ENCODE measurements around the gene CD300LF.

The CD300LF gene

DNA sequence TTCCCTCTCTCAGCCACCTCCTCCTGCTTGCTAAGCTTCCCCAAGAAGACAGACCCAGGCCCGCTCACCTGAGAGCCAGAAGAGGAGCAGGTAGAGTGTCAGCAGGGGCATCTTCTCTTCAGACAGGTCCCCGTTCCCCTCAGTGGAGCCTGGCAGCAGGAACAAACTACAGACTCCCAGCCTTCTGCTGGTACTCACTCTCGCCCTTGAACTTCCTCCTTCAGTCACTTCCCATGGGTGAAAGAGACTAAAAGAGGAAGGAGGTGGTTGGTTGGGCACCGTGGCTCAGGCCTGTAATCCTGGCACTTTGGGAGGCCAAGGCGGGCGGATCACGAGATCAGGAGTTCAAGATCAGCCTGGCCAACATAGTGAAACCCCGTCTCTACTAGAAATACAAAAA is at the start of gene CD300LF:
TSS of gene CD300LF (minus strand) at position 168 of the 400 bp plus-strand sequence. CDS start at position 111, 57 bp downstream.
- peak; percentile 55 for DNase-seq

DNA sequence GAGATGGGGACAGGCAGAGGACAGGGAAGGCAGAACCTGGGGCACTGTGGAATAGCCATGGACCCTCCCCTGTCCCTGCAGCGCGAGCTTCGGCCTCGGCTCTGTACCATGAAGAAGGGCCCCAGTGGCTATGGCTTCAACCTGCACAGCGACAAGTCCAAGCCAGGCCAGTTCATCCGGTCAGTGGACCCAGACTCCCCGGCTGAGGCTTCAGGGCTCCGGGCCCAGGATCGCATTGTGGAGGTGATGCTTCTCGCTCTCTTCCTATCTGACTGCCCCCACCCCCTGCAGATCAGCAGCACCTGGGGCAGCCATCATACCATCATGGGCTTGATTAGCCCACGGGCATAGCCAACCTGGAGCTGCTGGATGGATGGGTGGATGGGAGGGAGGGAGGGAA is 49.2 kb upstream of the CD300LF start:
- no peak for DNase-seq

DNA sequence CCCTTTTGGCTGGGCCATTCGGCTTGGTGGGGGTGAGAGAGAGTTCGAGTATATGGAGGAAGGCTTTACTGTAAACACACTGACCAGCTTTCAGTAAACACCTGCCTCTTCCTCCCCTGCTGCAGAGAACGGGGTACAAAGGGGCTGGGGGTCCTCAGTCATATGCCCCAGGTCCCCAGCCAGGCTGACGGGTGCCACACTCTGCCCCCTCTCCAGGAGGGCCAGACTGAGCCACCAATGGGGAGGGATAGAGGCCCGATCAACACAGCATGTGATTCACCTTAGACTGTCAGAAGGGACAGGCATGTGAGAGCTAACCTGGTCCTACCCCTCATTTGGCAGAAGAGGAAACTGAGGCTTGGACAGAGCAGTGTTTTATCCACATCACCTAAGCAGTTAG is 48.7 kb upstream of the CD300LF start:
- no peak for DNase-seq

DNA sequence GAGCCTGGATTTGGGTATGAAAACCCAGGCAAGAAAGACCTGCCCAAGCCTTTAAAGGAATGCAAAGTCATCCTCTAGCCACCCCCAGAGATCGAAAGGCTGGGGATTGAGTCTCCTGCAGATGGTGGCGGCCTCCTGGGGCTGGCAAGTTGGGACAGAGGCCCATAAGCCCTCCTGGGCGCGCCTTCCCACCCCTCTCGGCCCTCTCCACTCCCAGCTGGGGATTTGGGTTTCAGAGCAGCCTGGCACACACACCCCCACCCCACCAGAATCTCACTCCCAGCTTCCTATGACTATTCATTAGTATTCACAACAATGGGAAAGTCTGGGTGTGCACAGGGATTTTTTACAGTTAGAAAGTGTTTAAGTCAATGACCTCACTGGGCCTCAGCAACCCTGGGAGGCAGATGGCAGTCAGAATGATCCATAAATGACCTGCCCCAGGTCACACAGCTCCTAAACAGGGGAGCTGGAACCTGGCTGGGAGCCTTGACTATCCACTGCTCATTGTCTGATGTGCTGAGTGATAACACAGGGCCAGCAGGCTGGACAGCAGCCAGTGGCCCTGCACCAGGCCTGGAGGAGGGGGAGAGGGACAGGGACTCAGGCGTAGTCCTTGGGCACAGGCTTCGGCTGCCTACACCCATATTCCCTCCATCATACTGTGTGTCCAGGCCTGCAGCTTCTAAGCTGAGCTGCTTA is 47.8 kb upstream of the CD300LF start:
- DNase-seq, result no peak

DNA sequence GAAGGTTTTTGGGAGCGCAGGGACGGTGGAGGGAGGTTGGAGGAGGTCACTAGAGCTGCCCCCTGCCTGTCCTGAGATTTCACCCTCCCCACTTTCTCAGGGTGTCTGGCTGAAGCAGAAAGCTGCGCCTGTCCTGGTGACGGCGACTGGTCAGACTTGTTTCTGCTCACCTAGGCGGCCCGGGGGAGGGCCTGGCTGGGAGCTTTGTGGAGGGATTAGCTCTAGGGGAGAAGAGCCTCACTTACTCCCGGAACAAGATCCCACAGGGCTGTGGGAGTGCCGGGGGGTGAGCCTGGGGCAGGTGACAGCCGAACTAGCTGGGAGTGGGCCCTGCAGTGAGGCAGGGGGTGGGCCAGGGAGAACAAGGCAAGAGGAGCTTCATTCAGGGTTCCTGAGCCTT is 47.2 kb upstream of the CD300LF start:
- DNase-seq, result no peak

DNA sequence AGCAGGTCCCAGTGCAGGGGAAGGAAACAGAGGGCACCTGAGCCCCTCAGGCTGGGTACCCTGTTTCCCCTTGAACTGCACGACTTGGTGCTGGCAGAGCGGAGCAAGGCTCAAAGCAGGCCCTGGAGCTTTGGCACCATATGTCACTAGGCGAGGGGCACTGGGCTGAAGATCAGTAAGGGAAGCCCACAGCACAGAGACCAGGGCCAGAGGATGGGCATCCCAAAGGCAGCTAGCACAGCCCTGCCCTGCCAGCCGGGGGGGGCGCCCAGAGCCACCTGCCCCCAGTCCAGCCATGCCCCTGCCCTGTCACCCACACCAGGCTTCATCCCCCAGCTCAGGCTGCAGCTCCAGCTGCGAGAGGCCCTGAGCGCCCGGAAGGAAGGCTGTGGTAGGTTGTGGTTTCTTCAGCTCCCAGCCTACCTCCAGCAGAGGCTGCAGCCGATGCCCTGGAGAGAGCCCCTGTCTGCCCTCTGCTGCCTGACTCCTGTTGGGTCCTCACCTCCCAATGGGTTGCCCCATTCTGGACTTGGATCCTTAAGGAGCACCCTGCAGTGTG is 46.6 kb upstream of the CD300LF start:
- DNase-seq, result peak; percentile 61

DNA sequence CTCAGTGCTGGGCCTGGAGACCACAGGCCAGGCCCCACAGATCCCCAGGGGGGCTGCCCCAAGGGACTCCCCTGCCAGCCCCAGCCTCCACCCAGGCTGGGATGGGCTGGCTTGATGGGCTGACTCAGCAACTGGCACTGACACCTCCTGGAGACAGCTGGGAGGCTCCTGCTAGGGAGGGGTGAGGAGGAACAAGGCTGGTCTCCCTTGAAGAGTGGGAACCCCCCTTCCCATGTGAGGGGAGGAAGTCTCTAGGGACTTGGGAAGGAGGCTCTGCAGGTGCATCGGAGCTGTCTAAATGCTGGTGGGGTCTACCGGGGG is 46.1 kb upstream of the CD300LF start:
- DNase-seq, result no peak

DNA sequence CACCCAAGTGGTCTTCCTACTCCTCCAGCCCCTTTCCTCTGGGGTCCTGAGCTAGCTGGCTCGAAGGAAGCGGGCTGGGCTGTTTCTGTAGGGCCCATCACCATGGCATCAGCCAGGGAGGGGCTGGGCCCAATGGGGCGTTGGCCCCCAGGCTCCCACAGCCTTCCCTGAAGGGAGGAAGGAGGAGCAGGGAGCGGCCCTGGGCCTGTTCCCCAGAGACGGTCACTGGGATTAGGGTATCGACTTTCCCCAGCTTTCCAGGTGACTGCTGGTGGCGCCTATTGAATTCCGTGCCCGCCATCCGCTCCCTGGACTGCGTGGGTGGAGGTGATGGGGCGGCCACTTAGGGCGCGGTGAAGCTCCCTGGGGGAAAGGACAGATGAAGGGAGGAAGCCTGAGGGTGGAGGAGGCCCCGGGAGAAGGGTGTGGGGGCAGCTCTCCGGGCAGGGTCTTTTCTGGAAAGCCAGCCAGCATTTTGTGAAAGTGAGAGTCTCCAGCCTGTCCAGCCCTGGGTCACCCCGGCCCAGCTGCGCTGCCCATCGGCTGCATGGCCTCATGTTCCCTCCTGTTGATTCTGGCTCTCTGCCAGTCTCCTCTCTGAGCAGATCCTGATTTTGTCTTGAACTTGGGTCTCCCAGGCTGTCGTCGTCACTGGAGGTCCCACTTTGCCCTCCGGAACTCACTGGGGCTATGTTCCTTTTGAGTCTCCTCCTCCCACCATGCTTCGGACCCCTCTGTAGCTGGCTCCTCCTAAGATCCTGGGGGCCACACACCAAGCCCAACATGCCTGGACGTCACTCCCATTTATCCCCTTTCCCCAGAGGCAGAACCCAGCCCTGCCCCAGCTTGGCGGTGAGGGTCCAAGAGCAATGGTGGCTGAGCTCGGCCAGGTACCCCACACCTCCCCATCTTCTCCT is 45.5 kb upstream of the CD300LF start:
- DNase-seq, result no peak

DNA sequence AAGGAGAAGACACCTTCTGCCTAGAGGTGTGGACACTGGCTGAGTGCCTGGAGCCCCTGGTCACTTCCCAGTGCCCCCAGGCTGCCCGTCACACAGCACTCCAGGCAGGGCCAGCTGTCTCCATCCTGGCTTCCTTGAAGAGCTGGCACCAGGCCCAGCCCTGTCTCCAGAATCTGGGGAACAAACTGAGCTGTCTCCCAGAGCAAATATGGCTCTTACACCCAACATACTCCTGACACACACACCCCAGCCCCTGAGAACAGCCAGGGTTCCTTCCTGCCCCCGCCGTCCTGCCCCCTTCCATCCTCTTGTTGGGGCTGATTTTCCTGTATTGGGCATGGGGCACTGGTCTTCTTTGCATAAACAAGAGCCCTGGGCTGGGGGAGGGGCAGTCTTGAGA is 44.8 kb upstream of the CD300LF start:
- DNase-seq, result no peak

DNA sequence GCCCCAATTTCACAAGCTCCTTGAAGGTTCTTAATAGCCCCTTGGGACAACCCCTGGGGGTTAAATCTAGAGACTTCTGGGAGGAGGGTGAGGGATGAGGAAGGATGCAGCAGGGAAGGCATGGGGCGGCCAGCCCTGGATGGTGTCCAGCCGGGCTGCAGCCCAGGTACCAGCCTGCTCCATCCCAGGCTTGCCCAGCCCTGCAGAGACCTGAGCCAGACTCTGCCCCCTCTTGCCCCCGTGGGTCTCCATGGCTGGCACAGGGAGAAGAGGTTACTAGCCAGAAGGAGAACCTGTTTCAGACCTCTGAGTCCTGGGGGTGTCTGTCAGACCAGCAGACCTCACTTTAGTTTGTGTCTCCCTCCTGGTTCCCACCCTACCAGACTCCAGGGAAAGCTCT is 44.2 kb upstream of the CD300LF start:
- no peak for DNase-seq

DNA sequence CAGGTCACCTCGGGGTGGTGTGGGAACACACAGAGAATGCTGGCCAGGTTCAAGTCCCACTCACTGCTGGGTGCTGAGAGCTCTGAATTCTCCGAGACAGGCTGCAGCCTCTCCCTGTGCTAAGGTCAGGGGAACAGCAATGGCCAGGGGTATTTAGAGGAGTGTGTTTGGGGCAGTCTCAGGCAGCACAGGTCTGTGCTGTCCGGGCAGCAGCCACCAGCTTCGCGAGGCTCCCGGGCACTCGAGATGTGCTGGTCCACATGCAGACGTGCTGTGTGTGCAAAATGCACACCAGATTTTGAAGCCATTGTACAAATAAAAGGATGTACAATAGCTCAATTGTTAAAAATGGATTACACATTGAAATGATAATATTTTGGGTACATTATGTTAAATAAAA is 42.8 kb upstream of the CD300LF start:
- no peak for DNase-seq

DNA sequence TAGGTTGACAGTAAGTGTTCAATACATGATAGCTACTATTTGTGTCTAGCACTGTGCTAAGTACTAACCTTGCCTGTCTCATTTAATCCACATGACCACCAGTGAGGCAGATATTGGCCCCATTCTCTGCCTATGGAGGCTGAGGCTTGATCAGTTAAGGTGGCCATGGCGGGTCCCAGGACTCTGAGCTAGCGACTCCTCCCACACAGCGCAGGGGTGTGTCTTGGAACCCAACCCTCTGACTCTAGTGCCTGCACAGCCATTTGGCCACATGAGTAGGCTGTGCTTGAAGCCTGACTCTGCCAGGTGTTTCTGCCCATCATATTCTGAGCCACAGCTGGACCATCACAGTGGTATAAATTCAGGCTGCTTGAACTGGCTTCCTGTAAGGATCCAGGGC is 42.1 kb upstream of the CD300LF start:
- DNase-seq, result no peak

DNA sequence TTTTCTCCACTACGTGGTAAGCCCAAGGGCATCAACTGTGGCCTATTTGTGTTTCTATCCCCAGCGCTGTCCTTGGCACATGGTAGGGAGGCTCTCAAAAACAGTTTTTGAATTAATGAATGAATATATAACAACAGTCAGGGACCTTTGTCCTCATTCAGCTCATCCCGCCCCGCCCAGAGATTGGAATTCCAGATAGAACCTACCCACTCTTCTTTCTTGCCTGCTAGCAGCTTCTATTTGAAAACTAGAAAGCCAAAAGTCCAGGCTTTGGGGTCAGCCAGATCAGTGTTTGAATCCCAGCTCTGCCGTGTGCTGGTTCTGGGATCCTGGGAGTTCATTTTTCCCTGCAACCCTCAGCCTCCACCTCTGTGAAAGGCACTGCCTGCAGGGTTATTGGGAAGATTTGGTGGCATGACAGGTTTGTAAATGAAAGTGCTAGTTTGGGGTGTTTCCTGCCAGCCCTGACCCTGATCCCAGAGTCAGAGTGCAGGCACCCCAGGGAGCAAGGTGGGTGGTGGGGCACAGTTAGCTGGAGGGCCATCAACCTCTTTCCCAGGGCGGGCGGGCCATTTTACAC is 40.2 kb upstream of the CD300LF start:
- DNase-seq, result no peak

DNA sequence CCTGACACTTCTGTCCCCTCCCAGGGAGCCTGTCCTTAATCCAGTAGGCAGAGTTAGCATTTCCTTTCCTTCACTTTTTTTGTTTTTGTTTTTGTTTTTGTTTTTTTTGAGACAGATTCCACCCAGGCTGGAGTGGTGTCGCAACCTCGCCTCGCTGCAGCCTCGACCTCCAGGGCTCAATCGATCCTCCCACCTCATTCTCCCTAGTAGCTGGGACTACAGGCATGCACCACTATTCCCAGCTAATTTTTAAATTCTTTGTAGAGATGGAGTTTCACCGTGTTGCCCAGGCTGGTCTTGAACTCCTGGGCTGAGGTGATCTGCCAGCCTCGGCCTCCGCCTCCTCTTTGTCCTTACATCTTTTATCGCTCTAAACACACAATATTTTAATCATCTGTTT is 39.7 kb upstream of the CD300LF start:
- DNase-seq, result no peak

DNA sequence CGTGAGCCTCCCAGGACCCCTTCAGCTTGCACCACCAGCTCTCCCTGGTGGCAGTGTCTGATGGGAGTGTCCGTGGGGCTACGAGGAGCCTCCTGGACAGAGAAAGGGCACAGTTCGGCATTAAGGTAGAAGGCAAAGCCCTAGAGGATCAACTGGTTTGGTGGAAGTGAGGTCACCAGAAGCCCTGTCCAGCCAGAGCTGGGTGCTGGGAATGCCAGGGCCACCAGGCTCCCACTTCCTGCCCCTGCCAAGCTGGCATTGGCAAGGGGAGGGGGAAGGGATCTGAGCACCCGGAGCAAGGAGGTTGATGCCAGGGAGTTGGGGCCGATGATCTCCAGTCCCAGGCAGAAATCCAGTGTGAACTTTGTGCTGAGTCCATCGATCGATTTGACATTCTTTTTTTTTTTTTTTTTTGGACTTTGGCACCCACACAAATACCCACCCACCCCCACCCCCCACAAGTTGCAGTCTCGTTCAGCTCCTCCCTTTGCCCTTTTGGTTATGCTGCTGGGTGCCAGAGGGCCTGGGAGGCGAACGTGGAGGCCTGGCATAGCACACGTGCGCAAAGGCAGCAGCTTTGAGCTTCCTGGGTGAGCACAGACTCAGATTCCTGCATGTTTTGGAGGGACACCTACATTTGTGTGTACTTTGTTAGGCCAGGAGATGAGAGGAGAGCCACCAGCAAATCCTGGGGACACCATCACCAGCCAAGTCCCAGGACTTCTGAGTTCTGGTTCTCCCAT is 37.8 kb upstream of the CD300LF start:
- DNase-seq, result no peak

DNA sequence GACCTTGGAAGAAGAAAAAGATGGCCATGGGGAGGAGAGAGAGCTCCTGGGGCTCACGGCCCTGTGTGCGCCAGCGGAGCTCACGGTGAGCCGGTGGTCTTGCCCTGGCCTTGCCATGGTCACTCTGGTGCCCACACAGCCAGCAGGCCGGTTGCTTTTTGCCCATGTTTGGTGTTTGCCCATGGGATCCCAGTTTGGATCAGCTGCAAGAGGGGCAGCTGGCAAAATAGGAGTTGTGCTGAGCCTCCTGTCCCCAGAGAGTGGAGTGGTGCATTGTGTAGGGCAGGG is 37.3 kb upstream of the CD300LF start:
- DNase-seq, result no peak

DNA sequence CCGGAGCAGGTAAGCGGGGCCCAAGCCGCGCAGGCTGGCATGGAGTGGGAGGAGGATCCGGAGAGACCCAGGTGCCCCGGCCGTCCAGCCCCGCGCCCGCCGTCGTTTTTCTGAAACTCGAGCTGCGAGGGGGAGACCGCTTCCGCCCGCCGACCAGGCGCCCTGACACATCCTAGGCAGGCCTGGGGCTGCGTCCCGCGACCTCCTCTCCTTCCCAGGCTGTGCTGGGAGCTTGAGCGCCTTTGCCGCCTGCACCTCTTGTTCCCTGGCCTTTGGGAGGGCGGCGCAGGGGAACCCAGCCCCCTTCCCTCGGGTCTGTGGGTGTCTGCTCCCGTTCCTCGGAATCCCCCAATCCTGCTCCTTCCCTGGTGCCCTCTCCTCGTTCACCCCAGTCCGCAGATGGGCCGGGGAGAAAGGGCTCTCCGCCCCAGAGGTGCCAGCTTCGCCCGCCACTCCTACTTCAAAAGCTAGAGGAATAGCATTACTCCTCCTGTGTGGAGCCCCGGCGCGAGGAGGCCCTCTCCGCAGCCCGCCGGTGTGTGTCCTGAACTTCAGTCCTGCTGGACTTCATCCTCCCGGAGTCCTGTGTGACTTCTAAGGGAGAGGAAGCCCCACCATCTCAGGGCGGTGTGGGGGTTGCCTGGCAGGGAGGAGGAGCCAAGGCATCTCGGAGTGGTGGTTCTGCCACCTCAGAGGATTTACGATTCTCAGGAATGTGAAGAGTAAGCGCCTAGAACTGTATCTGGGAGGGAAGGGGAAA is 36.7 kb upstream of the CD300LF start:
- DNase-seq, result no peak

DNA sequence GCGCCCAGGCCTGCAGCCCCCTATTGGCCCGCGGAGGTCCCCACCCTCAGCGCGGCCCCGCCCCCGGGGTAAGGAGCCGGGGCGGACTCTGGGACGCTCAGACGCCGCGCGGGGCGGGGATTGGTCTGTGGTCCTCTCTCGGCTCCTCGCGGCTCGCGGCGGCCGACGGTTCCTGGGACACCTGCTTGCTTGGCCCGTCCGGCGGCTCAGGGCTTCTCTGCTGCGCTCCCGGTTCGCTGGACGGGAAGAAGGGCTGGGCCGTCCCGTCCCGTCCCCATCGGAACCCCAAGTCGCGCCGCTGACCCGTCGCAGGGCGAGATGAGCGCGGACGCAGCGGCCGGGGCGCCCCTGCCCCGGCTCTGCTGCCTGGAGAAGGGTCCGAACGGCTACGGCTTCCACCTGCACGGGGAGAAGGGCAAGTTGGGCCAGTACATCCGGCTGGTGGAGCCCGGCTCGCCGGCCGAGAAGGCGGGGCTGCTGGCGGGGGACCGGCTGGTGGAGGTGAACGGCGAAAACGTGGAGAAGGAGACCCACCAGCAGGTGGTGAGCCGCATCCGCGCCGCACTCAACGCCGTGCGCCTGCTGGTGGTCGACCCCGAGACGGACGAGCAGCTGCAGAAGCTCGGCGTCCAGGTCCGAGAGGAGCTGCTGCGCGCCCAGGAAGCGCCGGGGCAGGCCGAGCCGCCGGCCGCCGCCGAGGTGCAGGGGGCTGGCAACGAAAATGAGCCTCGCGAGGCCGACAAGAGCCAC is 36.0 kb upstream of the CD300LF start, which contains the start of gene NHERF1:
TSS of gene NHERF1 (plus strand) at position 100 of the 750 bp plus-strand sequence. CDS start at position 319, 219 bp downstream.
- peak; percentile 95 for DNase-seq

DNA sequence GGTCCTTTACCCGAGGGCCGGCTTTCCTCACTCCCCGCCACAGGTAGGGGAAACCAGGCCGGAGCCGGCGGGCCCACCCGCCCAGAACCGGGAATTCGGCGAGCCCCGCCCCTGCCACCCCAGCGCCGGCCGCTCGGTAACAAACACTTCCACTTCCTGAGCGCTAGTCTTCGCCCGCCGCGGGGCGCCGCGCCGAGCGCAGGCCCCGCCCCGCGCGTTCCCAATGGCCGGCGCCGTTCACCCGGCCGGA is 35.5 kb upstream of the CD300LF start:
- no peak for DNase-seq

DNA sequence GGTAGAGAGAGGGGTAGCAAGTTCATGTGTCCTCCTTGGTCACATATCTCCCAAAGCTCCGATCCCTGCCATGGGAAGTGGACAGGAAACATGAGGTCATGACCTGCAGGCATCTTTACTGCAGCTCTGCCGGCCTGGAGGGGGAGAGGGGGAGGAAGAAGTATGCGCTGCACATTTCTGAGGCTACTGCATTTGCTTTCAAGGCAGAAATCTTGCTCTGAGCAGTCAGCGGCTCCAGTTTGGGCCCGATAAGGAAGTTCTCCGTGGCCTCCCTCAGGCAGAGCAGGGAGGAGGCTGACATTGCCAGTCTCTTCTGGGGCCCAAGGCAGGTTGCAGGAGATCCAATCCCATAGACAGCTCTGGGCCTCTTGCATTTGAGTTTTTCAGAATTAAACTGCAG is 34.2 kb upstream of the CD300LF start:
- DNase-seq, result no peak

DNA sequence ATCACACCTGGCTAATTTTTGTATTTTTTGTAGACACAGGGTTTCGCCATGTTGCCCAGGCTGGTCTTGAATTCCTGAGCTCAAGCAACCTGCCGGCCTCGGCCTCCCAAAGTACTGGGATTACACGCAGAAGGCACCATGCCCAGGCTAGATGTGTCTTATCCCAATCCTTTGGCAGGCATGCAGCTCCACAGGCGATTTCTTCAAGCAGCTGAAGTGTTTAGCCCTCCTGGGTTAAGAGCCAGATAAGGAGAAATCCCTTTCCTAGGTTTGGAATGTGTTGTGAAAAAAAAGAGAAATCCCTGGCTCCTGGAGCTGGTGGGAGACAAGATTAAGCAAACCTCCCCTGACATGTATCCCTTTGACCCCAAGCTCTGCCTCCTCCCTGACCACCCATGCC is 33.7 kb upstream of the CD300LF start:
- DNase-seq, result no peak

All from CD4-positive, alpha-beta T cell treated with Interferon gamma for 1 hour (primary cell).